Ascending aorta (tissue), 2 donors: Measurements from ENCODE around the gene ATP13A3. TPM values are rescaled to one million over a fixed set of nuclear protein-coding genes. Genes with fewer than 3 reads are reported as not detected.

Experiments
- DNase-seq, 2 donors: peaks; one replicate each; pipeline ENCODE4 v3.0.0-alpha.2; 2019; ENCODE audit warnings: low spot score in 2 of 2
- H3K27ac ChIP-seq, 2 donors: fragments of 200-600 bp; sonication (generic); one replicate each; pipeline ENCODE4 v1.5.1; 2016 to 2017; ENCODE audit warnings: mild to moderate bottlenecking in 1 of 2
- H3K27me3 ChIP-seq: fragments of 200-600 bp; sonication (generic); one replicate; pipeline ENCODE4 v1.5.1; 2017
- H3K36me3 ChIP-seq, 2 donors: fragments of 200-600 bp; sonication (generic); one replicate each; pipeline ENCODE4 v1.5.1; 2016
- H3K4me1 ChIP-seq, 2 donors: fragments of 200-600 bp; sonication (generic); one replicate each; pipeline ENCODE4 v1.5.1; 2016 to 2017; ENCODE audit warnings: mild to moderate bottlenecking in 1 of 2
- H3K4me3 ChIP-seq, 2 donors: fragments of 200-600 bp; sonication (generic); one replicate each; pipeline ENCODE4 v1.5.1; 2016 to 2017; ENCODE audit warnings: mild to moderate bottlenecking in 1 of 2
- H3K9me3 ChIP-seq, 2 donors: fragments of 200-600 bp; sonication (generic); one replicate each; pipeline ENCODE4 v1.5.1; 2016
- intact Hi-C: fragments of 100-400 bp; cut with DNase I; formaldehyde crosslinking; loops from one replicate; pipeline ENCODE4 v1.15.1; 2023
- total RNA-seq: library from RNA; depleted of rRNA; stranded (reverse); fragments of >200 nt; gene quantifications from one replicate; pipeline ENCODE4 v1.1.0, GENCODE V29; 2016
- TF ChIP-seq, protein P1 (sequence below), 3 experiments: fragments of 200-600 bp in 2 of 3; fragments of 450-650 bp in 1 of 3; sonication (generic) in 2 of 3; IDR thresholded peaks; one replicate each; pipeline ENCODE4 v1.5.1; 2016 to 2019; ENCODE audit warnings: antibody characterized with exemption in 3 of 3, mild to moderate bottlenecking in 1 of 3, moderate library complexity in 1 of 3

ATP13A3 gene
- total RNA-seq, 1 donor from 2014 or later, result 53.6 TPM

DNA sequence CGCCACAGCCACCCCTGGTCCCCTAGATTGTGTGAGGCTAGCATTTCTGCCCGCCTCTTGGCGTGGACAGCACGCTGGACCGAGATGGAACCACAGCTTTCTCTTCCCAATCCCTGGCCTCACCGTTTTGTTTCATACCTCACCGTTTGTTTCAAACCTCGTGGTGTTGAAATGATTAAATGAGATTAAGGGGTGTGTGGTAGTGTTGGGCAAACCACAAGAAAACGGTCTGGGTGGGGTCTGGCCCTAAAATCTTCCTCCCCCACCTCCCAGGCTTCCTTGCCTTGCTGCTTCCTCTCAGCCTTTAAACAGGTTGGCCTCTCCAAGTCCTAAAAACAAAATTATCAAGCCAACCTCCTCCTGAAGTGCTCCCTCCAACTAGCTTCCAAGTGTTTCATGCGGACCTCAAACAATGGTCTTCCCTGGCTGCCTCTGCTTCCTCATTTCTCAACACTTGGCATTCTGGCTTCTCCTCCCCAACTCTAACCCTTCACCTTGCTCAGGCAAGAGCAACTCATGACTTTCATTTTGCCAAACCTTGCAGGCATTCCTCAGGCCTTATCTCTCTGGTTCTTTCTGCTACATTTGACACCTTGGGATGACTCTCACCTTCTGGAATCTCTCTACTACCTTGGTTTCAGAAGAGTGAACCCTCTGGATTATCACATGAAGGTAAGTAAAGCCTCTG is 1.4 kb upstream of the ATP13A3 start:
- Histone ChIP-seq H3K9me3 (no peaks in the 10 kb centered on the region), H3K27ac (peak overlapping the region; percentile 91 to 95), H3K36me3 (no peaks in the 10 kb centered on the region), H3K27me3 (no peaks in the 10 kb centered on the region), H3K4me3 (peak overlapping the region; percentile 68 to 75), H3K4me1 (peaks cover 15 to 30% of the 10 kb centered on the region in 2 donors)
- TF ChIP-seq, protein P1, sequence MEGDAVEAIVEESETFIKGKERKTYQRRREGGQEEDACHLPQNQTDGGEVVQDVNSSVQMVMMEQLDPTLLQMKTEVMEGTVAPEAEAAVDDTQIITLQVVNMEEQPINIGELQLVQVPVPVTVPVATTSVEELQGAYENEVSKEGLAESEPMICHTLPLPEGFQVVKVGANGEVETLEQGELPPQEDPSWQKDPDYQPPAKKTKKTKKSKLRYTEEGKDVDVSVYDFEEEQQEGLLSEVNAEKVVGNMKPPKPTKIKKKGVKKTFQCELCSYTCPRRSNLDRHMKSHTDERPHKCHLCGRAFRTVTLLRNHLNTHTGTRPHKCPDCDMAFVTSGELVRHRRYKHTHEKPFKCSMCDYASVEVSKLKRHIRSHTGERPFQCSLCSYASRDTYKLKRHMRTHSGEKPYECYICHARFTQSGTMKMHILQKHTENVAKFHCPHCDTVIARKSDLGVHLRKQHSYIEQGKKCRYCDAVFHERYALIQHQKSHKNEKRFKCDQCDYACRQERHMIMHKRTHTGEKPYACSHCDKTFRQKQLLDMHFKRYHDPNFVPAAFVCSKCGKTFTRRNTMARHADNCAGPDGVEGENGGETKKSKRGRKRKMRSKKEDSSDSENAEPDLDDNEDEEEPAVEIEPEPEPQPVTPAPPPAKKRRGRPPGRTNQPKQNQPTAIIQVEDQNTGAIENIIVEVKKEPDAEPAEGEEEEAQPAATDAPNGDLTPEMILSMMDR (IDR thresholded peaks at IDR 0.05), result no peak
- intact Hi-C loops, result loop anchor here (5.0 to 10.0 kb wide), 3 partner anchors 49 to 351 kb away; partner anchors contain the start of gene HES1
- DNase-seq, result no peak

DNA sequence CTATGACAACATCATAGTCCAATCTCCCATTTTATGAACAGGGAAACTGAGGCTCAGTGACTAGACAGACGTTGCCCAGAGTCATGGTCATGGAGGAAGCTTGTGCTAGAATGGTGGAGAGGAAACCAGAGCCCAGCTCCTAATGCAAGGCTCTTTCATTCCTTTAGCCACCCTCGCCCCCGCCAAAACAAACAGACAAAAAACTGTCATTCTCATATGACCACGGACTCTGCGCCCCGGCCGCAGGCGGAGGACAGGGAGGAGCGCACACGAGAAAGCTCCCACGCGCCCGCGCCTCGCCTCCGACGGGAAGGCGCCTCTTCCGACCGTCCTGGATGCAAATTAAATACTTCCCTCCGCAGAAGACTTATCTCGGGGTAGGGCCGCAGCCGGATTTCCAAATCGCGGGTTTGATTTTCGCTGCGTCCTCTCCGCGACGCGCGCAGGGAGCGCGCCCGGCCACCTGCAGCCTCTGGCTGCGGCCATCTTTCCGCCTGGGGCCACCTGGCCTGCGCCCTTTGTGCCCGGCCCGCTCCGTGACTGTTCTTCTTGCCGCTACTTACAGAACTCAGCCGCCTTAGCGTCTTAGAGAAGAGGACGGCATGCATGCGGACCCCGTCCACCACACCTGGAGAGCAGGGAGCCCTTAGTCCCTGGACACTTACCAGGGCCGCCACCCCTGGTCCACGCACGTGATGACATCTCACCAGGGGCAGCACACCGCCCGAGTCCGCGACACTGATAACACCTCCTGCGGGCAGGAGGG is 670 bp upstream of the ATP13A3 start:
- H3K27me3 ChIP-seq, result no peaks in the 10 kb centered on the region
- peak overlapping the region; percentile 91 to 95 for H3K27ac ChIP-seq
- H3K4me1 ChIP-seq, result peaks cover 15 to 30% of the 10 kb centered on the region in 2 donors
- peak overlapping the region; percentile 68 to 75 for H3K4me3 ChIP-seq
- no peaks in the 10 kb centered on the region for H3K9me3 ChIP-seq
- no peaks in the 10 kb centered on the region for H3K36me3 ChIP-seq
- intact Hi-C loops, result loop anchor here (1.0 to 10.0 kb wide), 5 partner anchors 50 to 350 kb away; partner anchors contain the start of gene HES1
- peak in 1 of 2 donors; percentile 81 for DNase-seq
- TF ChIP-seq, protein P1 (IDR thresholded peaks at IDR 0.05), result no peak

DNA sequence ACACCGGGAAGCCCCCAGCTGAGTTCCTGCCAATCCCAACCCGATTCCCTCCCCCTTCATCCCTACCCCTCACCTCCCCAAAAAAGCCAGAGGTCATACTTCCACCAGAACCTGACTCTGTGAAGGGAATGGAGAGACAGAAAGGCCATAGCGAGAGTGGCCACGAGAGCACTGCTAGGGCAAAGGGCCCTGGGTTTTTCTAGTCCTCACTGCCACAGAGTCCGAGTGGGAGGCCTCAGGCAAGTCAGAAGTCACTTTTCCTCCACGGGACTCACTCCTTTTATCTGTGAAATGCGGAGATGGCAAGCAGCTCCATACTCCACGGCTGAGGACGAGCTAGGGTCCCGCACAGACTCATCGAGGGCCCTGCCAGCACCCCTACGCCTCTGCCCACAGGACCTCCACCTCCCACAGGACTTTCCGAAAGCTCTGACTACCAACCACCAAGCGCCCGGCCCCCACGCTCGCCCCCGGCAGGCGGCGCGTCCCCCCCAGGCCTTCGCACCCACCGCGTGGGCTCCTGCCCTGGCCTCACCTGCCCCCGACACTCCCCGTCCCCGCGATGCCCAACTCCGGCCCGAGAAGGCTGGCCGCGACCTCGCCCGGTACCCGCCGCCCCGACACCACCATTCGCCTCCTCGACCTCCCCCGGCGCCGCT is 792 bp downstream of the ATP13A3 start:
- Histone ChIP-seq H3K27ac (peak overlapping the region; percentile 91 to 95), H3K9me3 (no peaks in the 10 kb centered on the region), H3K27me3 (no peaks in the 10 kb centered on the region), H3K4me3 (peak overlapping the region; percentile 68 to 75), H3K36me3 (no peaks in the 10 kb centered on the region), H3K4me1 (peaks cover 22 to 39% of the 10 kb centered on the region in 2 donors)
- TF ChIP-seq, protein P1 (IDR thresholded peaks at IDR 0.05), result peak; percentile 18 to 37 (median 31)
- intact Hi-C loops, result loop anchor here (2.0 to 10.0 kb wide), 5 partner anchors 51 to 349 kb away; partner anchors contain the start of gene HES1
- DNase-seq, result peak in 1 of 2 donors; percentile 79

- no peaks in the 10 kb centered on the region for H3K36me3 ChIP-seq
- intact Hi-C loops, result loop anchor here (2.0 to 10.0 kb wide), 4 partner anchors 52 to 348 kb away; partner anchors contain the start of gene HES1
- no peak for DNase-seq
- TF ChIP-seq, protein P1 (IDR thresholded peaks at IDR 0.05), result no peak
- peak overlapping the region; percentile 91 to 95 for H3K27ac ChIP-seq
- peaks cover 25 to 44% of the 10 kb centered on the region in 2 donors for H3K4me1 ChIP-seq
- H3K4me3 ChIP-seq, result peak overlapping the region; percentile 68 to 75
- H3K27me3 ChIP-seq, result no peaks in the 10 kb centered on the region
- H3K9me3 ChIP-seq, result no peaks in the 10 kb centered on the region
These were observed 1.3 kb downstream of the ATP13A3 start for GRCh38 chr3:194485468-194485880.

- no peaks in the 10 kb centered on the region for H3K27me3 ChIP-seq
- DNase-seq, result no peak
- intact Hi-C loops, result loop anchor here (2.0 to 10.0 kb wide), 5 partner anchors 53 to 958 kb away; partner anchors contain the start of genes ACAP2 and HES1
- TF ChIP-seq, protein P1 (IDR thresholded peaks at IDR 0.05), result no peak
- H3K4me1 ChIP-seq, result peaks cover 19 to 43% of the 10 kb centered on the region in 2 donors
- peak overlapping the region; percentile 68 to 75 for H3K4me3 ChIP-seq
- H3K9me3 ChIP-seq, result no peaks in the 10 kb centered on the region
- peak overlapping the region; percentile 91 to 95 for H3K27ac ChIP-seq
- no peaks in the 10 kb centered on the region for H3K36me3 ChIP-seq
These were observed 2.2 kb downstream of the ATP13A3 start for GRCh38 chr3:194484614-194485013.
